ENCODE measurements around the gene TMBIM1. TPM values are rescaled to one million over a fixed set of nuclear protein-coding genes. Genes with fewer than 3 reads are reported as not detected.

The TMBIM1 gene
- total RNA-seq, 1 experiment from 2014 or later = 168 TPM

GRCh38 chr2:218238887-218239286 is 53.4 kb downstream of the TMBIM1 start:
- POLR2A ChIA-PET = interaction anchor here (0.9 kb wide), 1 partner anchor 14 kb away, joined by 3 read pairs; no protein-coding TSS in a partner anchor

GRCh38 chr2:218236829-218237228 is 55.5 kb downstream of the TMBIM1 start:
- Histone ChIP-seq H3K4me1 (peaks cover 16% of the 10 kb centered on the region), H3K36me3 (ENCODE audit: control insufficient read depth, insufficient read depth, low read length) (peaks cover 1% of the 10 kb centered on the region; the same call in 1 of the 2 replicates), H3K4me3 (ENCODE audit: low read depth, low read length) (no peak overlapping the region), H3K9me3 (no peaks in the 10 kb centered on the region), H3K27me3 (replicated peaks; ENCODE audit: control insufficient read depth, insufficient read depth, low read length) (no peaks in the 10 kb centered on the region)
- intact Hi-C loops (cut with micrococcal nuclease; ENCODE audit: unreplicated experiment) = no loop called here
- TF ChIP-seq CTCF (IDR thresholded peaks at IDR 0.05; ENCODE audit: insufficient read depth in 1 of 2, low read depth in 1 of 2, low read length in 1 of 2, severe bottlenecking in 1 of 2, unreplicated experiment in 1 of 2) = no peak
- Mint-ChIP-seq H3K4me3 (ENCODE audit: unreplicated experiment) (no peak overlapping the region), H3K27me3 (ENCODE audit: insufficient read depth, unreplicated experiment) (no peaks in the 10 kb centered on the region), H3K9me3 (ENCODE audit: unreplicated experiment) (no peaks in the 10 kb centered on the region), H3K27ac (ENCODE audit: unreplicated experiment) (no peak overlapping the region), H3K4me1 (ENCODE audit: low read depth, unreplicated experiment) (peaks cover 19% of the 10 kb centered on the region), H3K36me3 (ENCODE audit: insufficient read depth, unreplicated experiment) (peaks cover 99% of the 10 kb centered on the region)
- no peak for DNase-seq
- CTCF ChIA-PET = no interaction called here
- POLR2A ChIA-PET = no interaction called here
- BruUV-seq (replicated peaks) = no TSS peak

More at GRCh38 chr2:218238887-218239286, 53.4 kb downstream of the TMBIM1 start:
- no peak for DNase-seq
- Histone ChIP-seq H3K9me3 (no peaks in the 10 kb centered on the region), H3K27me3 (replicated peaks; ENCODE audit: control insufficient read depth, insufficient read depth, low read length) (no peaks in the 10 kb centered on the region), H3K4me1 (peaks cover 10% of the 10 kb centered on the region), H3K4me3 (ENCODE audit: low read depth, low read length) (no peak overlapping the region), H3K36me3 (ENCODE audit: control insufficient read depth, insufficient read depth, low read length) (no peaks in the 10 kb centered on the region; the same call in none of the 2 replicates)
- H3K27ac Mint-ChIP-seq (ENCODE audit: unreplicated experiment) = no peak overlapping the region
- H3K36me3 Mint-ChIP-seq (ENCODE audit: insufficient read depth, unreplicated experiment) = peaks cover 98% of the 10 kb centered on the region
- TF ChIP-seq CTCF (IDR thresholded peaks at IDR 0.05; ENCODE audit: insufficient read depth in 1 of 2, low read depth in 1 of 2, low read length in 1 of 2, severe bottlenecking in 1 of 2, unreplicated experiment in 1 of 2) = no peak
- H3K4me3 Mint-ChIP-seq (ENCODE audit: unreplicated experiment) = no peak overlapping the region
- no peaks in the 10 kb centered on the region for H3K27me3 Mint-ChIP-seq (ENCODE audit: insufficient read depth, unreplicated experiment)
- H3K4me1 Mint-ChIP-seq (ENCODE audit: low read depth, unreplicated experiment) = peaks cover 10% of the 10 kb centered on the region
- CTCF ChIA-PET = interaction anchor here (0.7 kb wide), 1 partner anchor 31 kb away, joined by 5 read pairs; no protein-coding TSS in a partner anchor
- no TSS peak for BruUV-seq (replicated peaks)
- no peaks in the 10 kb centered on the region for H3K9me3 Mint-ChIP-seq (ENCODE audit: unreplicated experiment)
- intact Hi-C loops (cut with micrococcal nuclease; ENCODE audit: unreplicated experiment) = no loop called here

- peaks cover 33% of the 10 kb centered on the region for H3K4me1 ChIP-seq
- no peaks in the 10 kb centered on the region for H3K27me3 ChIP-seq (replicated peaks; ENCODE audit: control insufficient read depth, insufficient read depth, low read length)
- CTCF ChIA-PET = interaction anchor here (1.1 kb wide), 1 partner anchor 8 kb away, joined by 3 read pairs; no protein-coding TSS in a partner anchor
- H3K36me3 ChIP-seq (ENCODE audit: control insufficient read depth, insufficient read depth, low read length) = peaks cover 1% of the 10 kb centered on the region; the same call in 1 of the 2 replicates
- H3K4me3 Mint-ChIP-seq (ENCODE audit: unreplicated experiment) = no peak overlapping the region
- POLR2A ChIA-PET = no interaction called here
- no peak for DNase-seq
- peak overlapping the region; percentile 49 for H3K27ac Mint-ChIP-seq (ENCODE audit: unreplicated experiment)
- no peaks in the 10 kb centered on the region for H3K9me3 ChIP-seq
- TF ChIP-seq CTCF (IDR thresholded peaks at IDR 0.05; ENCODE audit: insufficient read depth in 1 of 2, low read depth in 1 of 2, low read length in 1 of 2, severe bottlenecking in 1 of 2, unreplicated experiment in 1 of 2) = no peak
- H3K9me3 Mint-ChIP-seq (ENCODE audit: unreplicated experiment) = no peaks in the 10 kb centered on the region
- H3K27me3 Mint-ChIP-seq (ENCODE audit: insufficient read depth, unreplicated experiment) = no peaks in the 10 kb centered on the region
- H3K4me1 Mint-ChIP-seq (ENCODE audit: low read depth, unreplicated experiment) = peaks cover 30% of the 10 kb centered on the region
- peaks cover 99% of the 10 kb centered on the region for H3K36me3 Mint-ChIP-seq (ENCODE audit: insufficient read depth, unreplicated experiment)
- no TSS peak for BruUV-seq (replicated peaks)
- no peak overlapping the region for H3K4me3 ChIP-seq (ENCODE audit: low read depth, low read length)
- intact Hi-C loops (cut with micrococcal nuclease; ENCODE audit: unreplicated experiment) = no loop called here
Observed at GRCh38 chr2:218235017-218235416, 57.3 kb downstream of the TMBIM1 start.

Measured in Caco-2 (cell line).